ENCODE data around the gene DLK1.

Gene DLK1

DNA sequence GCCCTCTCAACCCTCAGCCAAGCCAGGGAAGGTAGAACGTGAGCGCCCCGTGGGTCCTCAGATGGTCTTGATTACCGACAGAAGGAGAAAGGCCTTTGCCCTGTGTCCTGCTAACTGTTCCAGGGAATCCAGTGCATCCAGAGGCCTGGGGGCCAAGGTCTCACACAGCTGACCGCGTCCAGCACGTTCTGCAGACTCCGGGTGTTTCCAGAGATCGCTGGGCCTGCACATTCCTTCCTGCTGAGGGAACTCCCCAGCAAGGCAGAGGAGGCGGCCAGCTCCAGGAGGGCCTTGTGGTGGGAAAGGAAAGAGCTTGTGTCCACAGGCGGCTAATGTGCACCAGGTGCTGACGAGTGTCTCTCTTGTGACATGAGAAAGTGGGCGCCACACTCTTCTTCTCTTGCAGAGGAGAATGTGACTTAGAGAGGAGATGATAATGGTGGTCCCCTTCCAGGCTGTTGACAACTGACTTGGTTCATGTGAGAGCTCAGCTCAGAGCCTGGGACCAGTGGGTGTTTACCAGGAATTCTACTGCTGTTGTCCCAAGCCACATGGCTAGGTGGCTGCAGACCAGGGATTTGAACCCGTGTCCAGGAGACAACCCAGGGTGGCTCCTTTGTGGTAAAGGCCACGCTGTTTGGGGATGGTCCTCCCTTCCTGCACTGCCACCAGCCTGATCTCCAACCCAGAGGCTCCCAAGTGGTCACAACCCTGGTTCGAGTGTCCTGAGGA lies 46.8 kb upstream of the DLK1 start:
- peaks cover under 1% of the 10 kb centered on the region for H3K27me3 Mint-ChIP-seq (ENCODE audit: low read depth)
- TF ChIP-seq, protein P1, sequence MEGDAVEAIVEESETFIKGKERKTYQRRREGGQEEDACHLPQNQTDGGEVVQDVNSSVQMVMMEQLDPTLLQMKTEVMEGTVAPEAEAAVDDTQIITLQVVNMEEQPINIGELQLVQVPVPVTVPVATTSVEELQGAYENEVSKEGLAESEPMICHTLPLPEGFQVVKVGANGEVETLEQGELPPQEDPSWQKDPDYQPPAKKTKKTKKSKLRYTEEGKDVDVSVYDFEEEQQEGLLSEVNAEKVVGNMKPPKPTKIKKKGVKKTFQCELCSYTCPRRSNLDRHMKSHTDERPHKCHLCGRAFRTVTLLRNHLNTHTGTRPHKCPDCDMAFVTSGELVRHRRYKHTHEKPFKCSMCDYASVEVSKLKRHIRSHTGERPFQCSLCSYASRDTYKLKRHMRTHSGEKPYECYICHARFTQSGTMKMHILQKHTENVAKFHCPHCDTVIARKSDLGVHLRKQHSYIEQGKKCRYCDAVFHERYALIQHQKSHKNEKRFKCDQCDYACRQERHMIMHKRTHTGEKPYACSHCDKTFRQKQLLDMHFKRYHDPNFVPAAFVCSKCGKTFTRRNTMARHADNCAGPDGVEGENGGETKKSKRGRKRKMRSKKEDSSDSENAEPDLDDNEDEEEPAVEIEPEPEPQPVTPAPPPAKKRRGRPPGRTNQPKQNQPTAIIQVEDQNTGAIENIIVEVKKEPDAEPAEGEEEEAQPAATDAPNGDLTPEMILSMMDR (IDR thresholded peaks at IDR 0.05; ENCODE audit: unreplicated experiment in 3 of 3) = peak; percentile 20 to 28 (median 23)
- H3K36me3 Mint-ChIP-seq (ENCODE audit: low read depth) = no peaks in the 10 kb centered on the region
- peak overlapping the region in 2 of 3 experiments; percentile 15 to 37 for H3K4me3 Mint-ChIP-seq
- H3K9me3 Mint-ChIP-seq = no peaks in the 10 kb centered on the region
- peak overlapping the region; percentile 99 for H3K27ac Mint-ChIP-seq
- peaks cover 80% of the 10 kb centered on the region for H3K4me1 Mint-ChIP-seq

DNA sequence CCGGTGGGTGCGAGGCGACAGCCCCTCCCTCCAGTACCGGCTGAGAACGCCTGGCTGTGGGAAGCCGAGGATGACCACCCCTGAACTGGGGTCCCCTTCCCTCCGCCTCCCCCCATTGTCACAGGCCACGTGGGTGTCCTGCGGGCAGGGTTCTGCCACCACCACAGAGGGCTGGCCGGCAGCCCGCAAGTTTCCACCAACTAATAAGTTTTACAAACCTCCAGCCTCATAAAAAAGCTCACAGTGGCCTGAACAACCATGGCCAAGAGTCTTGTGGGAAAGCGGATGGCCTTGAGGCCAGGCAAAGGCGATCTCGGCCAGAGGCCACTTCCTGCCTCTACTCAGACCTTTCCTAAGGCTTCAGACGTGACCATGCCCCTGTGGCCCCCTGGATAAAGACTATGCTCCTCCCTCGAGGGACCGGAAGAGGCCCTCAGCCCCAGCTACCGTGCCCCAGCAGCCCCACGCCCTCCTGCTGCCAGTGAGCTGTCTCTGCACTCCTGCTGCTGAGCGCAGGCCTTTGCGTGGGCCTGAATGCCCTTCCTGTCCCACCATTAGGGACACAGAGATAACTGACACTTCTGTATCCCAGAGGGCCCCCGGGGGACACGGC lies 46.1 kb upstream of the DLK1 start:
- Mint-ChIP-seq H3K4me3 (no peak overlapping the region), H3K9me3 (no peaks in the 10 kb centered on the region), H3K27ac (peak overlapping the region; percentile 96 to 99 (median 99)), H3K27me3 (ENCODE audit: low read depth) (peaks cover 3% of the 10 kb centered on the region), H3K4me1 (peaks cover 77% of the 10 kb centered on the region), H3K36me3 (ENCODE audit: low read depth) (no peaks in the 10 kb centered on the region)
- TF ChIP-seq, protein P1 (IDR thresholded peaks at IDR 0.05; ENCODE audit: unreplicated experiment in 3 of 3) = no peak

DNA sequence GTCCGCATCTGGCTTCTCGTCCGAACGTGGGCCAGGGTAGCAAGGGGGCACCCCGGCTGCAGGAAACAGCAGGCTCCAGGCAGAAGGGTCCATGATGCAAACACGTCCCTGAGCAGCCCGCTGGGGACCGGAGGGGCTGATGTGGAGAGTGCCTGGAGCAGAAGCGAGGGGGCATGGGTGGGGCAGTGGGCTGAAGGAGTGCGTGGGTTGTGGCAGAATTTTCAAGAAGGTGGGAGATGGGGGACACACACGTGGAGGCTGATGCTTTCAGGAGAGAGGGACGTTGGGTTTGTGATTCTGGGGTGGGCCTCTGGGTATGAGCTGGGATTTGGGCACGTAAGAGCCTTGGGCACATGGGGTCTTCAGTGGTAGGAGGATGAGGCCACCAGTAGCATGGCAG lies 45.6 kb upstream of the DLK1 start:
- Mint-ChIP-seq H3K27ac (peak overlapping the region; percentile 96 to 99 (median 99)), H3K27me3 (ENCODE audit: low read depth) (peaks cover 3% of the 10 kb centered on the region), H3K4me1 (peaks cover 72% of the 10 kb centered on the region), H3K9me3 (no peaks in the 10 kb centered on the region), H3K4me3 (no peak overlapping the region), H3K36me3 (ENCODE audit: low read depth) (no peaks in the 10 kb centered on the region)
- TF ChIP-seq, protein P1 (IDR thresholded peaks at IDR 0.05; ENCODE audit: unreplicated experiment in 3 of 3) = no peak

DNA sequence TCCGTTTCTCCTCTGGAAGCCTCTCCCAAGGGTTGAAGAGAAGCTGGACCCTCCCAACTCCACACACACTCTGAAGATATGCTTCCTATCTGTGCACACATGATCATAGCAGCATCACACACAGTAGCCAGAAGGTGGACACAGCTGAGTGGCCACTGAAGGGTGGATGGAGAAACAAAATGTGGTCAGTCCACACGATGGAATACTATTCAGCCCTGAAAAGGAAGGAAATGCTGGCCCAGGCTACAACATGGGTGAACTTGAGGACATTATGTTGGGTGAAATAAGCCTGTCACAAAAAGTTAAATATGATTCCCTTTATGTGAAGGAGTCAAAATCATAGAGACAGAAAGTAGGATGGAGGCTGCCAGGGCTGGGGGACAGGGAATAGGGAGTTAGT lies 43.9 kb upstream of the DLK1 start:
- H3K4me1 Mint-ChIP-seq = peaks cover 55% of the 10 kb centered on the region
- H3K4me3 Mint-ChIP-seq = no peak overlapping the region
- TF ChIP-seq, protein P1 (IDR thresholded peaks at IDR 0.05; ENCODE audit: unreplicated experiment in 3 of 3) = no peak
- H3K27ac Mint-ChIP-seq = peak overlapping the region; percentile 7 to 95 (median 89)
- no peaks in the 10 kb centered on the region for H3K9me3 Mint-ChIP-seq
- peaks cover 3% of the 10 kb centered on the region for H3K27me3 Mint-ChIP-seq (ENCODE audit: low read depth)
- no peaks in the 10 kb centered on the region for H3K36me3 Mint-ChIP-seq (ENCODE audit: low read depth)

DNA sequence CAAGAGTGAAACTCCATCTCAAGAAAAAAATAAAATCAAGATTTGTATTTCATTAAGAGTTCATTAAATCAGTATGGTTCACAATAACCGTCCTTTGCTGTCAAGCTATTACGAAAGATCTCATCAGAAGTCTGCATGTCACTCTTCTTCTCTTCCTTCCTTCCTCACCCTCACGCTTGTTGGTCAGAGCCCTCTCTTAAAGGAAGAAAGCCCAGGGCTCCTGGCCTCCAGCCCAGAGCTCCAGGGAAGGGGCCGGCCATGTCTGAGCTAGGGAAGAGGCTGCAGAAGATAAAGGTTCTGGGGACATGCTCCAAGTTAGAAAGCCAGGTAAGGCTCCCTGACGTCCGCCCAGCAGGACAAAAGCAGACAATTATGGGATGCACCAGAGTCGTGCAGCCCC lies 43.1 kb upstream of the DLK1 start:
- no peaks in the 10 kb centered on the region for H3K9me3 Mint-ChIP-seq
- peak overlapping the region; percentile 56 to 95 (median 95) for H3K27ac Mint-ChIP-seq
- TF ChIP-seq, protein P1 (IDR thresholded peaks at IDR 0.05; ENCODE audit: unreplicated experiment in 3 of 3) = no peak
- peaks cover 3% of the 10 kb centered on the region for H3K27me3 Mint-ChIP-seq (ENCODE audit: low read depth)
- no peaks in the 10 kb centered on the region for H3K36me3 Mint-ChIP-seq (ENCODE audit: low read depth)
- peaks cover 49% of the 10 kb centered on the region for H3K4me1 Mint-ChIP-seq
- H3K4me3 Mint-ChIP-seq = peak overlapping the region in 2 of 3 experiments; percentile 11 to 14
